HPDE6-E6E7 (cell line): ENCODE measurements around the gene IRGC.

Source experiments
- DNase-seq: peaks from one replicate; pipeline ENCODE4 v3.0.0; 2011; ENCODE audit warnings: missing footprints; ENCODE audit errors: extremely low spot score

The IRGC gene

GRCh38 chr19:43724896-43725295, 9.0 kb downstream of the IRGC start:
- DNase-seq: no peak

GRCh38 chr19:43725468-43725867, 9.6 kb downstream of the IRGC start:
- no peak for DNase-seq

GRCh38 chr19:43726736-43727592, 11.1 kb downstream of the IRGC start:
- no peak for DNase-seq

GRCh38 chr19:43727593-43727853, 11.6 kb downstream of the IRGC start:
- DNase-seq: no peak

GRCh38 chr19:43729919-43730318, 14.0 kb downstream of the IRGC start:
- DNase-seq: no peak

GRCh38 chr19:43731346-43731745, 15.5 kb downstream of the IRGC start:
- no peak for DNase-seq

GRCh38 chr19:43731846-43732245, 16.0 kb downstream of the IRGC start:
- DNase-seq: no peak

GRCh38 chr19:43735013-43735412, 19.1 kb downstream of the IRGC start:
- no peak for DNase-seq

- DNase-seq: no peak
Measured at GRCh38 chr19:43735957-43736356, 20.1 kb downstream of the IRGC start.

- DNase-seq: no peak
Measured at GRCh38 chr19:43738780-43739211, 22.9 kb downstream of the IRGC start.

GRCh38 chr19:43739439-43740235, 23.8 kb downstream of the IRGC start:
- DNase-seq: peak; percentile 49

- DNase-seq: no peak
Measured at GRCh38 chr19:43741075-43741825, 25.4 kb downstream of the IRGC start.

- no peak for DNase-seq
Measured at GRCh38 chr19:43743059-43743458, 27.2 kb downstream of the IRGC start.

- no peak for DNase-seq
Measured at GRCh38 chr19:43747557-43748204, 31.8 kb downstream of the IRGC start.

GRCh38 chr19:43748205-43748594, 32.3 kb downstream of the IRGC start:
- DNase-seq: no peak

- no peak for DNase-seq
Measured at GRCh38 chr19:43748685-43749084, 32.8 kb downstream of the IRGC start.

GRCh38 chr19:43749152-43749551, 33.3 kb downstream of the IRGC start:
- no peak for DNase-seq

- no peak for DNase-seq
Measured at GRCh38 chr19:43749898-43750297, 34.0 kb downstream of the IRGC start.

GRCh38 chr19:43751466-43752220, 35.8 kb downstream of the IRGC start:
- no peak for DNase-seq

- DNase-seq: no peak
Measured at GRCh38 chr19:43752287-43752875, 36.5 kb downstream of the IRGC start.

GRCh38 chr19:43754253-43754502, 38.3 kb downstream of the IRGC start:
- DNase-seq: no peak
